Muscle layer of duodenum (tissue), 2 donors: ENCODE measurements around the gene TBC1D25.

Experiments
- H3K27ac ChIP-seq: one replicate; pipeline ENCODE4 v1.7.0; 2013; ENCODE audit warnings: mild to moderate bottlenecking, low read length
- H3K27me3 ChIP-seq: one replicate; pipeline ENCODE4 v1.7.0; 2013; ENCODE audit warnings: low read depth, mild to moderate bottlenecking, control low read depth, low read length
- H3K36me3 ChIP-seq, 2 donors: one replicate each; pipeline ENCODE4 v1.7.0; 2013; ENCODE audit warnings: low read length in 2 of 2, control low read depth in 1 of 2, mild to moderate bottlenecking in 1 of 2; ENCODE audit not compliant: insufficient read depth in 2 of 2, control insufficient read depth in 1 of 2
- H3K4me1 ChIP-seq, 2 donors: one replicate each; pipeline ENCODE4 v1.7.0; 2013; ENCODE audit warnings: low read length in 2 of 2, mild to moderate bottlenecking in 2 of 2, control low read depth in 1 of 2, moderate library complexity in 1 of 2; ENCODE audit not compliant: insufficient read depth in 2 of 2, control insufficient read depth in 1 of 2
- H3K4me3 ChIP-seq, 2 donors: one replicate each; pipeline ENCODE4 v1.7.0; 2013; ENCODE audit warnings: low read length in 2 of 2, low read depth in 1 of 2, mild to moderate bottlenecking in 1 of 2
- H3K9me3 ChIP-seq, 2 donors: one replicate each; pipeline ENCODE4 v1.7.0; 2013; ENCODE audit warnings: low read length in 2 of 2, control low read depth in 1 of 2, mild to moderate bottlenecking in 1 of 2; ENCODE audit not compliant: control insufficient read depth in 1 of 2
- donor health status: healthy.

The TBC1D25 gene

DNA sequence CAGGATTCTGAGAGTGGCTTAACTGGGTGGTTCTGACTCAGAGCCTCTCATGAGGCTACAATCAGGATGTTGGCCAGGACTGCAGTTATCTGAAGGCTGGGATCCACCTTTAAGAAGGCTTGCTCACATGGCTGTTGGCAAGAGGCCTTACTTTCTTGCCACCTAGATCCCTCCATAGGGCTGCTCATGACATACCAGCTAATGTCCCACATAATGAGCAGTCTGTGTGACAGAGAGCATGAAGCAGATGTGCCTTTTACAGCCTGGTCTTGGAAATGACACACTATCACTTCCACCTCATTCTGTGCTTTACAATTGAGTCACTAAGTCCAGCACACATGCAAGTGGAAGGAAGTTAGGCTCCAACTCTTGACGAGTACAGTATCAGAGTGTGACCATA, 30.4 kb downstream of the TBC1D25 start:
- Histone ChIP-seq H3K4me1 (no peaks in the 10 kb centered on the region), H3K27me3 (no peaks in the 10 kb centered on the region), H3K27ac (no peak overlapping the region), H3K36me3 (peaks cover 0 to 4% of the 10 kb centered on the region in 2 donors), H3K9me3 (no peaks in the 10 kb centered on the region), H3K4me3 (no peak overlapping the region)

DNA sequence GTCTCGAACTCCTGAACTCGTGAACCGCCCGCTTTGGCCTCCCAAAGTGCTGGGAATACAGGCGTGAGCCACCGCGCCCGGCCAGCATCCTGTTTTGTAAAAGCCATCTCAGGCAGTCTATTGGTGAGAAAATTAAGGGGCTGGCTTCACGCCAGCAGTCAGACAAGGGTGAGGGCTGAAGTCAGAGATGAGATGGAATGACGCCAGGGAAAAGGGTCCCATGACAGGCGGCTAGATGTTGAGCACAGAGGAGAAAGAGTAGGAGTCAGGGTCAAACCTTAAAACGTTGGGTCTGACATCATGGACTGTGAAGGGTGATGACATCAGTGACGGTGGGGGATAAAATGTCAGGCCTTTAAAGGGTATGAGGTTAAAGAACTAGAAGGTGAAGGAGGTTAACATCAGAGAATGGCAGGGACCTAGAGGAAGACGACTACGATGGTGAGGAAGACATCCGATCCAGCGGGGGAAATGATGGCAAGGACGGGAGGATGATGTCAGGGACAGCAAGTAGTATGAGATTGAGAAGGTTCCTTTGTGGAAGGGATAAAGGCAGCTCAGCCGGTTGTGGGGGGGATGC, 34.3 kb downstream of the TBC1D25 start:
- H3K36me3 ChIP-seq, result peaks cover 26 to 33% of the 10 kb centered on the region in 2 donors
- no peaks in the 10 kb centered on the region for H3K27me3 ChIP-seq
- H3K9me3 ChIP-seq, result no peaks in the 10 kb centered on the region
- H3K27ac ChIP-seq, result peak overlapping the region; percentile 97
- H3K4me3 ChIP-seq, result peak overlapping the region; percentile 69 to 97
- peaks cover 0 to 15% of the 10 kb centered on the region in 2 donors for H3K4me1 ChIP-seq

DNA sequence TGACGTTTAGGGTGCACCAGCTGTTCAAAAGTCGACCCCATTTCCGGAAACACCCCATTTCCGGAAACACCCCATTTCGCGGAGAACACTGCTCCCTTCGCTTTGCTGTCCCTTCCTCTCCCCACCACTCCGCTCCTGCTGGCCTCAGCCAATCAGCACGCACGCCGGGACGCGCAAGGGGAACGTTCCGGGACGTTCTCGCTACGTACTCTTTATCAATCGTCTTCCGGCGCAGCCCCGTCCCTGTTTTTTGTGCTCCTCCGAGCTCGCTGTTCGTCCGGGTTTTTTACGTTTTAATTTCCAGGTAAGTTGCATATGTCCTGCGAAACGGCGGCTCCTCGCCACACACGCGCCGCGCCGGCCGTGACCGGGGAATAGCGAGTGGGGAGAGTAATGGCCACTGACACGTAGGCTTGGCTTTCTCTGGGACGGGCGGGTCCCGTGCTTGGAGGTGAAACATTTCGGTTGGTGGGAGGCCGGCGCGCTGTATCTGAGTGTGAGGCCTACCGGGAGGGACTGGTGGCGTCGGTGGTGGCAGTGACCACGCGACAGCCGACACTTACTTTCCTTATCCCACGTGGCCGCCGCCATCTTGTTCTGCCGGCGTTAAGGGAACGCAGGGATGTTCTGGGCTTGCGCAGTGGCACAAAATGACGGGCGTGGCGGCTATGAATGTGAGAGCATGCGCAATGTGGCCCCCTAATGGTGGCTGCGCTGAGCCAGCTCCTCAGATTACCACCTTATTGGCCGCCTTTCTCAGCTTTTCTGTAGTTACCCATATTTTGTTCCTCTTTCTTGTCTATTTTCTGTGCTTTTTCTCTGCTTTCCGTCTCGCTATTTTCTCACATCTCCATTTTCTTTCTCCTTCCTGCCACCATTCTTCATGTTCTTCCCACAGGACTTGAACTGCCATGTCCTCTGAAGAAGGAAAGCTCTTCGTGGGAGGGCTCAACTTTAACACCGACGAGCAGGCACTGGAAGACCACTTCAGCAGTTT, 35.1 kb downstream of the TBC1D25 start, which contains the start of gene RBM3:
Gene RBM3 (plus strand): TSS at position 215 of the 997 bp plus-strand sequence. CDS start 697 bp downstream, at position 912.
- H3K4me3 ChIP-seq, result peak within 1 kb of the TSS; percentile 69 to 97
- peak within 1 kb of the TSS; percentile 97 for H3K27ac ChIP-seq
- peaks cover 29 to 40% of the 10 kb centered on the region in 2 donors for H3K36me3 ChIP-seq
- H3K27me3 ChIP-seq, result no peaks in the 10 kb centered on the region
- H3K4me1 ChIP-seq, result peaks cover 0 to 15% of the 10 kb centered on the region in 2 donors
- no peaks in the 10 kb centered on the region for H3K9me3 ChIP-seq

DNA sequence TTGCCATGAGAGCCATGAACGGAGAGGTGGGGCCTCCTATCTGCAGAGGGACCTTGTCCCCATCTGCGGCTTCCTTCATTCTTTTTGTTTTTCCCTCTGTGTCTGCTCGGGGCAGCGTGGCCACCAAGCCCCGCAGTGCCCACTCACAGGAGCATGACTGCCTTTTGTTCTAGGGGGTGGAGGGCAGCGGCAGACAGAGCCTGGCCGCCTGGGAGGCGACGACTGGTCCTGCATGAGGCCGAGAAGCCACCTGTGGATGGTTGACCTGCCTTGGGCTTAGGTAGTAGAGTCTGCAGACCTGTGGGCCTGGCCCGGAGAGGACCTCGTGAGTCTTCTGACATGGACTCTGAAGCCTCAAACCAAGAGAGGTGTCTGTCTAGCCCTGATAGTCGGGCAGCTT, 36.1 kb downstream of the TBC1D25 start:
- peaks cover 29 to 40% of the 10 kb centered on the region in 2 donors for H3K36me3 ChIP-seq
- peak overlapping the region; percentile 97 for H3K27ac ChIP-seq
- peak overlapping the region; percentile 69 to 97 for H3K4me3 ChIP-seq
- H3K4me1 ChIP-seq, result peaks cover 0 to 15% of the 10 kb centered on the region in 2 donors
- no peaks in the 10 kb centered on the region for H3K27me3 ChIP-seq
- H3K9me3 ChIP-seq, result no peaks in the 10 kb centered on the region

DNA sequence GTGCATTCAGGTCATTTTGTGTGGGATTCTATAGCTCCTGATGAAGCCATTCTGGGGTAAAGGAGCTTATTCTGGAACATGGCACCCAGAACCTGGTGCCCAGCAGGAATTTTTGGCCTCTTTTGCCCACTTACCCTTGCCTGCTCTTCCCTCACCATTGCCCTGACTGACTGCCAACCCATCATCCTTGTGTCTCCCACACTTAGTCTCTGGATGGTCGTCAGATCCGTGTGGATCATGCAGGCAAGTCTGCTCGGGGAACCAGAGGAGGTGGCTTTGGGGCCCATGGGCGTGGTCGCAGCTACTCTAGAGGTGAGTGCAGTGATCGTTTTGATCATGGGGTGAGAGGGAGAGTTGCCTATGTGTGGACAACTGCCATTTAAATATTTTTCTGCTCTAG, 36.6 kb downstream of the TBC1D25 start:
- no peaks in the 10 kb centered on the region for H3K27me3 ChIP-seq
- H3K9me3 ChIP-seq, result no peaks in the 10 kb centered on the region
- peaks cover 0 to 15% of the 10 kb centered on the region in 2 donors for H3K4me1 ChIP-seq
- peaks cover 29 to 40% of the 10 kb centered on the region in 2 donors for H3K36me3 ChIP-seq
- peak overlapping the region; percentile 97 for H3K27ac ChIP-seq
- H3K4me3 ChIP-seq, result peak overlapping the region; percentile 69 to 97

GRCh38 chrX:48578661-48579128, 39.2 kb downstream of the TBC1D25 start:
- peaks cover 0 to 15% of the 10 kb centered on the region in 2 donors for H3K4me1 ChIP-seq
- H3K36me3 ChIP-seq, result peaks cover 29 to 40% of the 10 kb centered on the region in 2 donors
- no peaks in the 10 kb centered on the region for H3K9me3 ChIP-seq

GRCh38 chrX:48579259-48579658, 39.7 kb downstream of the TBC1D25 start:
- no peaks in the 10 kb centered on the region for H3K9me3 ChIP-seq
- H3K4me3 ChIP-seq, result no peak overlapping the region
- peaks cover 29 to 39% of the 10 kb centered on the region in 2 donors for H3K36me3 ChIP-seq
- H3K4me1 ChIP-seq, result peaks cover 0 to 15% of the 10 kb centered on the region in 2 donors
- no peak overlapping the region for H3K27ac ChIP-seq
- H3K27me3 ChIP-seq, result no peaks in the 10 kb centered on the region

More at GRCh38 chrX:48578661-48579128, 39.2 kb downstream of the TBC1D25 start:
- Histone ChIP-seq H3K27me3 (no peaks in the 10 kb centered on the region), H3K4me3 (no peak overlapping the region), H3K27ac (no peak overlapping the region)

DNA sequence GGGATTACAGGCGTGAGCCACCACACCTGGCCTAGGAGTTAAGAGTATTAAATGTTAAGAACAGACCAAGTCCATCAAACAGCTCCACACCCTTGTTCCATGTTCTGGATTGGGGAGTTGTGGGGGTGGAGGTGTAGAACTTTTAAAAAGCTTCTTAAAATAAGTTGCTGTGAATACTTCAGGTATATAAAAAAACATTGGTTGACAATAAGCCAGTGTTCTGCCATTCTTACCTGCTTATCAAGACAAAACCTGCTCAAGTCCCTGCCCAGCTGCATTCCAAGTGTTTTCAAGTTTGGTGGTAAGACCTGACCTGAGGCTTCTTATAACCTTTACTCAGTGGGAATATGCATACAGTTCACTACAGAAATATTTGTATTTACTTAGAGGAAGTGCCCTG, 41.1 kb downstream of the TBC1D25 start:
- Histone ChIP-seq H3K27ac (no peak overlapping the region), H3K4me3 (no peak overlapping the region), H3K9me3 (no peaks in the 10 kb centered on the region)

GRCh38 chrX:48584698-48585097, 45.2 kb downstream of the TBC1D25 start:
- Histone ChIP-seq H3K27ac (no peak overlapping the region), H3K4me1 (no peaks in the 10 kb centered on the region), H3K36me3 (no peaks in the 10 kb centered on the region), H3K4me3 (no peak overlapping the region), H3K9me3 (no peaks in the 10 kb centered on the region), H3K27me3 (no peaks in the 10 kb centered on the region)

More for the DNA sequence above, 41.1 kb downstream of the TBC1D25 start:
- peaks cover 22 to 30% of the 10 kb centered on the region in 2 donors for H3K36me3 ChIP-seq
- no peaks in the 10 kb centered on the region for H3K27me3 ChIP-seq
- peaks cover 0 to 9% of the 10 kb centered on the region in 2 donors for H3K4me1 ChIP-seq

DNA sequence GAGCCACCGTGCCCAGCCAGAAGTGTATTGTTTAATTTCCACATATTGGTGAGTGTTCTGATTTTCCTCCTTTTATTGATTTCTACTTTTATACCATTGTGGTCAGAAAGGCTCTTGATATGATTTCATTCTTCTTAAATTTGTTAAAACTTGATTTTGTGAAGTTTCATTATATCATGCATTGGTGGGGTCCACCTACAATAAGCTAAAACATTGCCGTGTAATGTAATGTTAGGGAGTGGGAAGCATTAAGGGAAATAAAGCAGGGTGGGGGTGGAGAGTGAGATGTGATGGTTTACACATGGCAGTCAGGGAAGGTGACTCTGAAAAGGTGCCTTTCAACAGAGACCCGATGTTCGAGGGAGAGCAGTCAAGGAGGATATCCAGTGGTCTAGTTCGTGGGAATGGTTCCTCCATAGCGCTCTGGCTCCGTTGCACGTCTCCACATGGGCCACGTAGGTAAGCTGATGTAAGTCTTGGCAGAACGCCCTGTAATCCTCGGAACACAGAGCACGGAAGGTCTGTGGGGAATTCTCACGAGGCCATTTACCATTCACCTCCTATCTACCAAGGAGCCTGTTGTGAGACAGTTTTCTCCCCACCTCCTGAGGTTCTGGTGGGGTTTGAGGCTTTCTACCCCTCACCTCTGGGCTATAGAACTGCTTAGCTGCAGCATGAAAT, 50.1 kb downstream of the TBC1D25 start:
- no peaks in the 10 kb centered on the region for H3K4me1 ChIP-seq
- no peaks in the 10 kb centered on the region for H3K27me3 ChIP-seq
- H3K4me3 ChIP-seq, result no peak overlapping the region
- H3K27ac ChIP-seq, result no peak overlapping the region
- no peaks in the 10 kb centered on the region for H3K9me3 ChIP-seq
- no peaks in the 10 kb centered on the region for H3K36me3 ChIP-seq
